NCI-H748 (cell line): ENCODE measurements around the gene SMIM11.
"Not testable (repeated sequence)": the region's sequence is repeated elsewhere in the genome, so short reads cannot be mapped to it uniquely, and the experiment has no call there.

Experiments used
- DNase-seq: peaks from one replicate; lab custom pipeline; 2025; ENCODE audit not compliant: unreplicated experiment; lab: John Stamatoyannopoulos, UW

SMIM11 gene, protein sequence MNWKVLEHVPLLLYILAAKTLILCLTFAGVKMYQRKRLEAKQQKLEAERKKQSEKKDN

DNA sequence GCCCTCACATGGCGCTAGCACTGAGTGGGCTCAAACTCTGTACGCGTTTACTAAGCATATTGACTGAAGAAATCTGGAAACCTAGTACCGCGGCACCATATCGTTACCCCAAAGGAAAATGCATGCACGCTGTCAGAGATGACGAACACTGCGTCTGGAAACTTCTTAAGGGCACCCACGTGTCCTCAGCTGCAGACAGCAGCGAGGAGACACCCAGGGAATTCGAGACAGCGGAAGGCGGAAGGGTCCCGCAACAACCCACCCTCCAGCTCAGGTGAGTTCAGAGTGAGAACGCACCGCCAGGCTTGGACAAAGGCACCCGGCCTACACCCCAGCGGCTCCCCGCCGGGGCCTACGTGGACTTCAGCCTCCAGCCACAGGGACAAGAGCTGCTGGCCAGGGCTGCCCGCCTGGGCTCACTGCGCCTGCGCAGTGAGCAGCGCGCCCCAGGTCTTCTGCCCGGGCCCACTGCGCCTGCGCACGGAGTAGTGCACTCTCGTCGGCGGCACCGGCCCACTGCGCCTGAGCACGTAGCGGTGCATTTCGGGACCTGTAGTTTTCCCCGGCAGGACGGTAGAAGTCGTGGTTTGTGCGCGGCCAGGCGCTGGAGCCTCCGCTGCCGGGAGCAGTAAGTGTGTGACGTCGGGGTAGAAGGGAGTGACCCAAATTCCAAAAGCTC, at the start of gene SMIM11:
TSS of gene SMIM11 (plus strand) at position 568 of the 679 bp plus-strand sequence. CDS start 3,998 bp downstream, outside the sequence.
- not testable (repeated sequence) for DNase-seq

DNA sequence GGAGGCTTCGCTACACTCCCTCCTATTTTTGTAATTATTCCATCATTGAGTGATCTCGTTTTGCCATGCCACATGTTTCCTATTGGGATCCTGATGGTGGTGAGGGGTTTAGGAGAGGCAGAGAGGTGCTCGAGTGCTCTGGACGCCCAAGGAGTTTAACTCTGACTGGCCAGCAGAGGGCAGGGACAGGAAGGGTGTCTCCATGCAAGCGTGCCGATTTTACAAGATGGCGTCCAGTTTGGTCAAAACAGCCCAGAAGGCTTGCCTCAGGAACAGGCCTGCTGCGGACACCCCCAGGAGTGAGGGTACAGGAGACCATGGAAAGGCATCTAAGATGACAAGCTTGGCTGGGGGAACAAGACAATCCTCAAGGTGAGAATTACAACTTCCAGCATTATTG, 45.3 kb upstream of the SMIM11 start:
- no peak for DNase-seq

GRCh38 chr21:34331726-34332125, 43.6 kb upstream of the SMIM11 start:
- DNase-seq = no peak

DNA sequence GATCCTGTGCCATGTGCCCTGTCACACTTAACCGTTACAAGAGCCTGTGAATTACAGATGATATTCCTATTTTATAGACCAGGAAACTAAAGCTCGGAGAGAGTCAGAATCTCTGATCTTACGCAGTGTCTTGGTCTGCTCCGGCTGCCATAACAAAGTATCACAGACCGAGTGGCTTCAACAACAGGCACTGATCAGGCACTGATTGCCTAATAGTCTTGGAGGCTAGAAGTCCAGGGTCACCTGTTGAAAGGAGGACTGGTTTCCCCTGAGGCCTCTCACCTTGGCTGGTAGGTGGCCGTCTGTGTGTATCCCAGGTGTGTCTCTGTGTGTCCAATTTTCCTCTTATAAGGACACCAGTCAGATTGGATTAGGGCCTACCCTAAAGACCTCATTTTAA, 43.0 kb upstream of the SMIM11 start:
- no peak for DNase-seq

- DNase-seq = no peak
These were observed 42.1 kb upstream of the SMIM11 start for GRCh38 chr21:34333121-34333739.

- DNase-seq = peak; percentile 84
These were observed 40.0 kb upstream of the SMIM11 start for GRCh38 chr21:34335316-34335715.

DNA sequence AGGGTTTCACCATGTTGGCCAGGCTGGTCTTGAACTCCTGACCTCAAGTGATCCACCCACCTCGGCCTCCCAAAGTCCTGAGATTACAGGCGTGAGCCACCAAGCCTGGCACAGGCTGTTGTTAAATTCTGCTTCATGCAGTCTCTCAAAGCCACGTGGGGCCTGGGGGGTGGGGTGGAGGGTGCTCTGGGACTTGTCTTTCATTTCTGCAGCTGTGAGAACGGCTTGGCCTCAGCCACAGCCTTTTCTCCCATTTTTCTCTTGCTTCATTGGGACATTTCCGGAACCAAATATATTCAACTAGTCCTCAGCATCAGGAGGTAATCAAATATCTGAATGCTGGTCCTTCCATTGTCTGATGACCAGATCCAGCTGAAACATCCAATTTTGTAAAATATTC, 39.1 kb upstream of the SMIM11 start:
- no peak for DNase-seq

- DNase-seq = peak; percentile 55
These were observed 38.4 kb upstream of the SMIM11 start for GRCh38 chr21:34336756-34337391.

DNA sequence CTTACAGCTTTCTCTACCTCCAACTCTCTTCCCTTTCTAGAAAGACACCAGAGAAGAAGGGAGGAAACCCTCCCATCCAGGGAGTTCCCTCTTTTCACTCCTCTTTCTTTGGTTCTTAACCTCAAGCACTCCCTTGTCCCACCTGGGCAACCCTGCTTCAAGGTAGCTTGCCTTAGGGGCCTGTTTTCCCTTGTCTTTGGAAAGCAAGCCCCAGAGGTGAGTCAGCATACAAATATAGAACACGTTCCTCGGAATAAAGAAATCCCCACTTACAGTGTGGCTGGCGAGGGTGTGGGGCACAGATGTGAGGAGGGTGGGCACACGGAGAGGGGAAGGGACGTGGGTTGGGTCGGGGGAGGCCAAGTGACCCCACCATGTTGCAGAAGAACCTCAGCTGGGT, 37.6 kb upstream of the SMIM11 start:
- no peak for DNase-seq

GRCh38 chr21:34338226-34338625, 37.1 kb upstream of the SMIM11 start:
- no peak for DNase-seq

DNA sequence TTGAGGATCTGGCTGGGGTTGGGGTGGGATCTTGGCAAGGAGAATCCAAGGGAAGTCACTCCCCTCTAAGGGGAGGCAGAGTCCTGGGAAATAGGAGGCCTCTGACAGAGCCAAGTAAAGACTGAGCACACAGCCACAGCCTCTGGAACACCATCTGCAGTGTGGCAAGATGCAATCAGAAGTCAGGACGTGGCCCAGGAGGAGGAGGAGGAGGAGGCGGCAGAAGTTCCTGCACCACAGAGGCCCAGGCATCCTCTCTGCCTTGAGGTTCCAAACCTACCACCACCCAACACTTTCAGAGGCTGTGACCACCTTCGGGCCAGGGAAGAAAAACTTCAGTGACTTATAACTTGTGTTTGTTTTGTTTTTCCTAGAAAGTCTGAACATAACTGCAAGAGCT, 35.2 kb upstream of the SMIM11 start:
- DNase-seq = no peak

DNA sequence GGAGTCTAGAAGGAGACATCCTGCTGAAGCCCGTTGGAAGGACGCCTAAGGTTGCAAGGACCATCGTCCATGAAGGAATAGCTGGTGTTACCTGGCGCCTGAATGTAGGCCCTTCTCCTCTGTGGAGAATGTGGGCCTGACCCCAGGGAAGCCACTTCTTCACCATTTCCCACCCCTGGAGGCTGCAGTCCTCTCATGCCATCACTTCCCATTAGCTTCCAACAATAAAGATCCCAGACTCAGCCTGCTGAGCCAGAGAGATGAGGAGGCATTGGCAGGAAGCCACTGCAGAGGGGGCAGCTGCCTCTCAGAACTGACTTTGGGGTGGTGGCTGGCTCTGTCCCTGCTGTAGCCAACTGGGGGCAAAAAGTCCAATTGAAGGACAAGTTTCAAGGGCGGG, 32.8 kb upstream of the SMIM11 start:
- no peak for DNase-seq

GRCh38 chr21:34343347-34343746, 32.0 kb upstream of the SMIM11 start:
- DNase-seq = no peak

- DNase-seq = no peak
These were observed 31.4 kb upstream of the SMIM11 start for GRCh38 chr21:34343838-34344381.

DNA sequence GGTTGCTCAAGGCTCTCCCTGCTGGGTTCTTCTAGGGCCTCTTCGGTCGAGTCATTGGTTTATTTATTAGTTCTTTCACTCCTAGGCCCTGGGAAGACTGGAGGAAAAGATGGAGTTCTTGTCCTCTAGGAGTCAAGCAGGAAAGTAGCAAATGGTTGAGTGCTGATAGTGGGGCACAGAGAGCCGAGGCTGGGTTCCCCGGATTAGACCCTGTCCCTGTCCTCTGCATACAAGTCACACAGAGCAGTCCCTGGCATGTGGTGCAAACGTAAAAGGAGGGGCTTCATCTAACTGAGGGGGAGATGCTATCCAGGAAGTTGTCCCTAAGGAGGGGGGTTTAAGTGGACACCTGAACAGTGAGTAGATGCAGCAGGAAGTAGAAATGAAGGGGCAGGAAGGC, 30.7 kb upstream of the SMIM11 start:
- DNase-seq = no peak

- DNase-seq = no peak
These were observed 30.0 kb upstream of the SMIM11 start for GRCh38 chr21:34345091-34345871.

DNA sequence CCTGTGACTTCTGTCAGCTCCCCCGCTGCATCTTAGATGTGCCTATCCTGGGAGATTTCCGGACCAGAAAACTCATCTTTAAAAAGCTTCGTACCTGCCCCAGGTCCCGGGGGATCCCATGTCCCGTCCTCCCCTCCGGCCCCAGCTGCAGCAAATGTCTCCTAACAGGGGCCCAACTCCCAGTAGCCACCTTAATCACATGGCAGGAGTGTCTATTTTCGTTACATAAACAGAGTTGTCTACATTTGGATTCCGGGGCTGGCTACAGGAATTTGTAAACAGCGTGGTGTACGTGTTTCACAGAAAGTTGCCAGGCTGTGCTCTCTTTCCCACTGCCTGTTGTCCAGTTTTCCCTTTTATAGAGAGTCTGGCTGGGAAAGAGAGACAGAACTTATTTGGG, 29.4 kb upstream of the SMIM11 start:
- DNase-seq = no peak

GRCh38 chr21:34348890-34349519, 26.3 kb upstream of the SMIM11 start:
- peak; percentile 5 for DNase-seq

GRCh38 chr21:34351786-34352241, 23.5 kb upstream of the SMIM11 start:
- peak; percentile 79 for DNase-seq

- DNase-seq = no peak
These were observed 22.8 kb upstream of the SMIM11 start for GRCh38 chr21:34352556-34352955.

GRCh38 chr21:34353182-34353581, 22.1 kb upstream of the SMIM11 start:
- DNase-seq = no peak
